ENCODE measurements around the gene MAN2B2. TPM values are rescaled to one million over a fixed set of nuclear protein-coding genes. Genes with fewer than 3 reads are reported as not detected.
"Not testable (repeated sequence)": the region's sequence is repeated elsewhere in the genome, so short reads cannot be mapped to it uniquely, and the experiment has no call there.

MAN2B2 gene
- total and polyA plus RNA-seq, 12 donors: 6.0 to 27.1 (median 18.2) TPM

GRCh38 chr4:6626066-6626465 is 51.1 kb downstream of the MAN2B2 start:
- Histone ChIP-seq H3K4me1 (no peaks in the 10 kb centered on the region), H3K27ac (no peak overlapping the region), H3K9me3 (no peaks in the 10 kb centered on the region), H3K27me3 (no peaks in the 10 kb centered on the region), H3K36me3 (peaks cover 0 to 13% (median 0%) of the 10 kb centered on the region in 9 donors), H3K4me3 (no peak overlapping the region)
- DNase-seq (no peak), ATAC-seq (no peak)
- WGBS, 2 donors: 88 to 89% methylated on average over 11 of the region's 11 CpGs
- TF ChIP-seq, protein P1, sequence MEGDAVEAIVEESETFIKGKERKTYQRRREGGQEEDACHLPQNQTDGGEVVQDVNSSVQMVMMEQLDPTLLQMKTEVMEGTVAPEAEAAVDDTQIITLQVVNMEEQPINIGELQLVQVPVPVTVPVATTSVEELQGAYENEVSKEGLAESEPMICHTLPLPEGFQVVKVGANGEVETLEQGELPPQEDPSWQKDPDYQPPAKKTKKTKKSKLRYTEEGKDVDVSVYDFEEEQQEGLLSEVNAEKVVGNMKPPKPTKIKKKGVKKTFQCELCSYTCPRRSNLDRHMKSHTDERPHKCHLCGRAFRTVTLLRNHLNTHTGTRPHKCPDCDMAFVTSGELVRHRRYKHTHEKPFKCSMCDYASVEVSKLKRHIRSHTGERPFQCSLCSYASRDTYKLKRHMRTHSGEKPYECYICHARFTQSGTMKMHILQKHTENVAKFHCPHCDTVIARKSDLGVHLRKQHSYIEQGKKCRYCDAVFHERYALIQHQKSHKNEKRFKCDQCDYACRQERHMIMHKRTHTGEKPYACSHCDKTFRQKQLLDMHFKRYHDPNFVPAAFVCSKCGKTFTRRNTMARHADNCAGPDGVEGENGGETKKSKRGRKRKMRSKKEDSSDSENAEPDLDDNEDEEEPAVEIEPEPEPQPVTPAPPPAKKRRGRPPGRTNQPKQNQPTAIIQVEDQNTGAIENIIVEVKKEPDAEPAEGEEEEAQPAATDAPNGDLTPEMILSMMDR (IDR thresholded peaks at IDR 0.05): no peak
- intact Hi-C loops (cut with DNase I): no loop called here

DNA sequence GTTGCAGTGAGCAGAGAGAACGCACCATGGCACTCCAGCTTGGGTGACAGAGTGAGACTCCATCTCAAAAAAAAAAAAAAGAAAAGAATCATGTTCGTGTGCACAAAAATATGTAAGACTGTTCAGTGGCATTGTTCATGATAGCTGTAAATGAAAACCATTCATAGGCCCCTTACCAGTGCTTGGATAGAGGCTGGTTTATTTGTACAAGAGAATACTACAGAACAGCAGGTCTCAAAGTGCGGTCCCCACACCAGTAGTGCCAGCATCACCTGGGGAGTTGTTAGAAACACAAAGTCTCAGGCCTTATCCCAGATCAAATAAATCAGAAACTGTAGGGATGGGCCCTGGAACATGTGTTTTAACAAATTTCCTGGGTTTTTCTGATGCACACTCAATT is 52.8 kb downstream of the MAN2B2 start:
- no peak for DNase-seq
- H3K4me1 ChIP-seq: no peaks in the 10 kb centered on the region
- no peaks in the 10 kb centered on the region for H3K36me3 ChIP-seq
- TF ChIP-seq, protein P1 (IDR thresholded peaks at IDR 0.05): no peak
- H3K27me3 ChIP-seq: no peaks in the 10 kb centered on the region
- no peak overlapping the region for H3K4me3 ChIP-seq
- H3K27ac ChIP-seq: no peak overlapping the region
- ATAC-seq: no peak
- intact Hi-C loops (cut with DNase I): no loop called here
- 79 to 88% methylated on average over 3 of the region's 3 CpGs for WGBS, 2 donors
- no peaks in the 10 kb centered on the region for H3K9me3 ChIP-seq

DNA sequence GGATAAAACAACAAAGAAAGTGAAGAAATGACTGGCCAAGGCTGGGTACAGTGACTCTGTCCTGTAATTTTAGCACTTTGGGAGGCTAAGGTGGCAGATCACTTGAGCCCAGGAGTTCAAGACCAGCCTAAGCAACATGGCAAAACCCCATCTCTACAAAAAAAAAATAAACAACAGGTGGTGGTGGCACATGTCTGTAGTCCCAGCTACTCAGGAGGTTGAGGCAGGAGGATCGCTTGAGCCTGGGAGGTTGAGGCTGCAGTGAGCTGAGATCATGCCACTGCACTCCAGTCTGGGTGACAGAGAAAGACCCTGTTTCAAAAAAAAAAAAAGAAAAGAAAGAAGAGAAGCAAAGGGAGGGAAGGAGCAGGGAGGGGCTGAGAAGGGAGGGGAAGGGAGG is 53.5 kb downstream of the MAN2B2 start:
- H3K27me3 ChIP-seq; DNase-seq; H3K36me3 ChIP-seq; H3K4me3 ChIP-seq; H3K27ac ChIP-seq; H3K4me1 ChIP-seq; H3K9me3 ChIP-seq; intact Hi-C loops (cut with DNase I); ATAC-seq: not testable (repeated sequence)
- 100% methylated on average over 1 of the region's 1 CpG for WGBS, 2 donors

- H3K4me1 ChIP-seq: no peaks in the 10 kb centered on the region
- no peaks in the 10 kb centered on the region for H3K27me3 ChIP-seq
- no peak overlapping the region for H3K27ac ChIP-seq
- ATAC-seq (no peak), DNase-seq (no peak)
- H3K4me3 ChIP-seq: no peak overlapping the region
- intact Hi-C loops (cut with DNase I): no loop called here
- 95 to 96% methylated on average over 4 of the region's 4 CpGs for WGBS, 2 donors
- TF ChIP-seq, protein P1 (IDR thresholded peaks at IDR 0.05): no peak
- no peaks in the 10 kb centered on the region for H3K9me3 ChIP-seq
- no peaks in the 10 kb centered on the region for H3K36me3 ChIP-seq
Measured at GRCh38 chr4:6632125-6632524, 57.1 kb downstream of the MAN2B2 start.

DNA sequence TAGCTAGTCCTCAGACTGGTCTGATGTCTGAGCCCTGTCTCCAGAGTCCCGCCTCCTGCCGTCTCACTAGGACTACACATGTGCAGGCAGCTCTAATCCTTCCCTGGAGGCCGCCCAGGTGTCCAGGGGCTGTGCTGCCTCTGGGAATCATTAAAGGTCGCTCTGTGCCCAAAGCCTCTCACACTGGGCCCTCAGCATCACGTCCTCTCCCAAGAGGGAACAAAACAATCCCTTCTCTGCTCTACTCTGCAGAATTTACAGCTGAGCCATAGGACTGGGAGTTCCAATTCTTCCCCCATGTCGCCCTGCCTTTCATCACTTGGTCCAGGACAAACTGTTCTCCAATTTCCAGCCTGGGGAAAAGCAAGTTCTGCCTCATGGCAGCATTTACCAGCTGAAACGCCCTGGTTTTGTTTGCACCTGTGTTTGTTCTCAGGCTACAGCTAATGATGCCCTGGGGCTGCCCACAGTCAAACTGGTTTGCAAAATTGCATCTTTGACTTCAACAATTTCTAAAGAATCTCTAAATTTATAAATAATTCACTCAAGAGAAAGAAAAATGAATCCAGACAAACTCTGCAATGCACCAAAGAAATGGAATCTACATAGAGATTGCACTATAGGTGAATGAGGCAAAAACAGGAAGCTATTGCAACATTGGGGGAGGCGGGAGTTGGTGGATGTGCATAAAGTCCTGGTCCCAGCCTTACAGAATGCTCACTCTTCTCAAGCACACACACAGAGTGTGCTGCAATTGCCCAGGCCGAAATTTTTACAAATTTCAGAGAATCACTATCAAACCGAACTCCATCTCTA is 58.3 kb downstream of the MAN2B2 start:
- peak in 2 of 8 donors; percentile 44 to 74 for ATAC-seq
- H3K27me3 ChIP-seq: no peaks in the 10 kb centered on the region

More for the DNA sequence above, 58.3 kb downstream of the MAN2B2 start:
- Histone ChIP-seq H3K4me3 (no peak overlapping the region), H3K36me3 (no peaks in the 10 kb centered on the region), H3K4me1 (no peaks in the 10 kb centered on the region), H3K27ac (no peak overlapping the region), H3K9me3 (no peaks in the 10 kb centered on the region)
- intact Hi-C loops (cut with DNase I): no loop called here
- 85 to 87% methylated on average over 10 of the region's 10 CpGs for WGBS, 2 donors
- TF ChIP-seq, protein P1 (IDR thresholded peaks at IDR 0.05): no peak
- no peak for DNase-seq
